Panc1 (cell line): ENCODE data around the gene EPN2. TPM values are rescaled to one million over a fixed set of nuclear protein-coding genes. Genes with fewer than 3 reads are reported as not detected.

Experiments
- ATAC-seq: fragments of 200-7000 bp; cut with Tn5 transposase; 2 replicates; pipeline ENCODE4 v1.9.1; 2020; ENCODE audit warnings: mild to moderate bottlenecking, moderate library complexity
- BruUV-seq: library from RNA; stranded (reverse); fragments of 400-500 nt; replicated peaks from 2 replicates; lab custom pipeline; 2021; lab: Mats Ljungman, UMichigan
- CTCF ChIA-PET: fragments of 300-600 bp; sonication (Branson Sonifier 250); formaldehyde crosslinking; loops from one replicate; lab custom pipeline; 2022; ENCODE audit warnings: antibody characterized with exemption; lab: Charles Lee
- POLR2A ChIA-PET: fragments of 300-600 bp; sonication (Branson Sonifier 250); formaldehyde crosslinking; loops from one replicate; lab custom pipeline; 2022; ENCODE audit warnings: antibody characterized with exemption; lab: Charles Lee
- DNase-seq: peaks from one replicate; pipeline ENCODE4 v3.0.0-alpha.2; 2010; ENCODE audit warnings: low read depth, low spot score
- H3K27ac ChIP-seq: 2 replicates; pipeline ENCODE4 v1.5.1; 2011; ENCODE audit warnings: mild to moderate bottlenecking, low read length, inconsistent platforms
- H3K27me3 ChIP-seq: fragments of 200-500 bp; sonication (Bioruptor generic); 2 replicates; pipeline ENCODE4 v1.6.0; 2014; ENCODE audit warnings: low read length, inconsistent platforms; ENCODE audit not compliant: control insufficient read depth, insufficient read depth
- H3K36me3 ChIP-seq: fragments of 200-500 bp; sonication (Bioruptor generic); 2 replicates; pipeline ENCODE4 v1.5.1; 2014; ENCODE audit warnings: inconsistent platforms, mild to moderate bottlenecking, low read length, moderate library complexity; ENCODE audit not compliant: control insufficient read depth, insufficient read depth
- H3K4me1 ChIP-seq: 2 replicates; pipeline ENCODE4 v1.5.1; 2011; ENCODE audit warnings: inconsistent platforms, mild to moderate bottlenecking, low read length, moderate library complexity; ENCODE audit not compliant: control insufficient read depth, insufficient read depth
- H3K4me3 ChIP-seq, 2 experiments: 2 replicates each; pipeline ENCODE4 v1.5.1; 2011 to 2012; ENCODE audit warnings: low read depth in 2 of 2, low read length in 2 of 2, mild to moderate bottlenecking in 2 of 2, inconsistent platforms in 1 of 2, moderate library complexity in 1 of 2
- H3K9me3 ChIP-seq: fragments of 200-500 bp; sonication (Bioruptor generic); 2 replicates; pipeline ENCODE4 v1.5.1; 2014; ENCODE audit warnings: low read depth, mild to moderate bottlenecking, inconsistent platforms, low read length, moderate library complexity; ENCODE audit not compliant: control insufficient read depth, insufficient read depth
- POLR2AphosphoS5 ChIP-seq: IDR thresholded peaks from 2 replicates; pipeline ENCODE4 v1.6.1; 2012; ENCODE audit warnings: mild to moderate bottlenecking, low read depth, low read length, moderate library complexity
- REST ChIP-seq, 2 experiments: IDR thresholded peaks; 2 replicates each; pipeline ENCODE4 v1.6.1; 2011 to 2012; ENCODE audit warnings: low read depth in 2 of 2, control low read depth in 1 of 2, low read length in 1 of 2, mild to moderate bottlenecking in 1 of 2, moderate library complexity in 1 of 2; ENCODE audit not compliant: insufficient read depth in 1 of 2
- SIN3A ChIP-seq: IDR thresholded peaks from 2 replicates; pipeline ENCODE4 v1.6.1; 2012; ENCODE audit warnings: low read depth, mild to moderate bottlenecking, low read length, moderate library complexity, borderline replicate concordance; ENCODE audit not compliant: insufficient read depth
- TCF7L2 ChIP-seq: IDR thresholded peaks from 2 replicates; pipeline ENCODE4 v1.6.1; 2011; ENCODE audit warnings: mild to moderate bottlenecking, low read depth, low read length, inconsistent platforms
- in situ Hi-C: cut with HindIII; loops from 2 replicates; pipeline ENCODE4 v1.10.0; 2016; ENCODE audit warnings: low sequenced_read_pairs, low pct_unique_long_range_greater_than_20kb
- intact Hi-C: fragments of 100-400 bp; cut with micrococcal nuclease; formaldehyde crosslinking; loops from one replicate; pipeline ENCODE4 v1.10.0; 2022; ENCODE audit not compliant: unreplicated experiment
- total RNA-seq: library from RNA; stranded (reverse); gene quantifications from one replicate; pipeline ENCODE4 v1.2.1, GENCODE V29; 2021; ENCODE audit not compliant: unreplicated experiment
- TF ChIP-seq, protein P1 (sequence below): fragments of 450-650 bp; IDR thresholded peaks from 2 replicates; pipeline ENCODE4 v1.5.1; 2017; ENCODE audit warnings: mild to moderate bottlenecking

EPN2 gene
- total RNA-seq, 1 experiment from 2014 or later, result 35.0 TPM

- H3K4me1 ChIP-seq, result peaks cover 6% of the 10 kb centered on the region
- ATAC-seq, result 0 out of 2 replicates have a peak, but pooled peaks have one; percentile 65
- intact Hi-C loops (no loop called here), in situ Hi-C loops (no loop called here)
- BruUV-seq, result no TSS peak
- TF ChIP-seq REST (IDR thresholded peaks at IDR 0.05; ENCODE audit: insufficient read depth in 1 of 2, low read depth in 2 of 2, low read length in 1 of 2), result no peak
- TF ChIP-seq TCF7L2, result no peak
- TF ChIP-seq SIN3A, result no peak
- TF ChIP-seq, protein P1, sequence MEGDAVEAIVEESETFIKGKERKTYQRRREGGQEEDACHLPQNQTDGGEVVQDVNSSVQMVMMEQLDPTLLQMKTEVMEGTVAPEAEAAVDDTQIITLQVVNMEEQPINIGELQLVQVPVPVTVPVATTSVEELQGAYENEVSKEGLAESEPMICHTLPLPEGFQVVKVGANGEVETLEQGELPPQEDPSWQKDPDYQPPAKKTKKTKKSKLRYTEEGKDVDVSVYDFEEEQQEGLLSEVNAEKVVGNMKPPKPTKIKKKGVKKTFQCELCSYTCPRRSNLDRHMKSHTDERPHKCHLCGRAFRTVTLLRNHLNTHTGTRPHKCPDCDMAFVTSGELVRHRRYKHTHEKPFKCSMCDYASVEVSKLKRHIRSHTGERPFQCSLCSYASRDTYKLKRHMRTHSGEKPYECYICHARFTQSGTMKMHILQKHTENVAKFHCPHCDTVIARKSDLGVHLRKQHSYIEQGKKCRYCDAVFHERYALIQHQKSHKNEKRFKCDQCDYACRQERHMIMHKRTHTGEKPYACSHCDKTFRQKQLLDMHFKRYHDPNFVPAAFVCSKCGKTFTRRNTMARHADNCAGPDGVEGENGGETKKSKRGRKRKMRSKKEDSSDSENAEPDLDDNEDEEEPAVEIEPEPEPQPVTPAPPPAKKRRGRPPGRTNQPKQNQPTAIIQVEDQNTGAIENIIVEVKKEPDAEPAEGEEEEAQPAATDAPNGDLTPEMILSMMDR, result no peak
- TF ChIP-seq POLR2AphosphoS5, result no peak
- H3K4me3 ChIP-seq, result no peak overlapping the region
- H3K9me3 ChIP-seq, result no peaks in the 10 kb centered on the region
- DNase-seq, result no peak
- ChIA-PET CTCF (no interaction called here), POLR2A (interaction anchor here (1.1 kb wide), 1 partner anchor 23 kb away, joined by 3 read pairs; no protein-coding TSS in a partner anchor)
- no peaks in the 10 kb centered on the region for H3K36me3 ChIP-seq
- no peaks in the 10 kb centered on the region for H3K27me3 ChIP-seq
- H3K27ac ChIP-seq, result no peak overlapping the region
Observed at GRCh38 chr17:19248928-19249574, 11.9 kb downstream of the EPN2 start.

DNA sequence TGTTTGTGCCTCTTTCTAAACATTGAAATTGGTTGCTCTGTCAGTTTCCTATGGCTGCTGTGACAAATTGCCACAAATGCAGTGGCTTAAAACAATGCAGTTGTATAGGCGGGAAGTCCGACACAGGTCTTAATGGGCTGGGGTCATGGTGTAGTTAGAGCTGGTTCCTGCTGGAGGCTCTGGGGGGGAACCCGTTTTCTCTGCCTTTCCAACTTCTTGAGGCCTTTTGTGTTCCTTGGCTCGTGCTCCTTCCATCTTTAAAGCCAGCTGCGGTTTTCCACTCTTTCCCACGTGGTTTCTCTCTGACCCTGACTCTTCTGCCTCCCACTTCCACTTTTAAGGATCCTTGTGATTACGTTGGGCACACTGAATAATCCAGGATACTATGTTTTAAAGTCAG is 12.5 kb downstream of the EPN2 start:
- peaks cover 3% of the 10 kb centered on the region for H3K4me1 ChIP-seq
- intact Hi-C loops (no loop called here), in situ Hi-C loops (no loop called here)
- BruUV-seq, result no TSS peak
- no peaks in the 10 kb centered on the region for H3K9me3 ChIP-seq
- H3K27me3 ChIP-seq, result no peaks in the 10 kb centered on the region
- H3K27ac ChIP-seq, result no peak overlapping the region
- ChIA-PET POLR2A (no interaction called here), CTCF (no interaction called here)
- ATAC-seq (no peak), DNase-seq (no peak)
- no peak for TF ChIP-seq POLR2AphosphoS5
- no peak for TF ChIP-seq REST (IDR thresholded peaks at IDR 0.05; ENCODE audit: insufficient read depth in 1 of 2, low read depth in 2 of 2, low read length in 1 of 2)
- no peak for TF ChIP-seq SIN3A
- TF ChIP-seq TCF7L2, result no peak
- TF ChIP-seq, protein P1, result no peak
- H3K4me3 ChIP-seq, result no peak overlapping the region
- no peaks in the 10 kb centered on the region for H3K36me3 ChIP-seq
